Measurements from ENCODE around the gene TPST2. TPM values are rescaled to one million over a fixed set of nuclear protein-coding genes. Genes with fewer than 3 reads are reported as not detected.

Gene TPST2
- total and polyA plus RNA-seq, 9 of the 15 experiments (the other 6 are each of a cell fraction or from before 2014, with no cell fraction given), result 14.2 to 123 (median 60.1) TPM

GRCh38 chr22:26489447-26490036, 100.4 kb downstream of the TPST2 start (continued):
- no peak for TF ChIP-seq SP1 (CRISPR knock-in tag; IDR thresholded peaks at IDR 0.05)

- DNase-seq (ENCODE audit: extremely low read depth in 1 of 4, low spot score in 3 of 4), result no peak
- FAIRE-seq, result no peak
- no peak overlapping the region for H3K27ac ChIP-seq (ENCODE audit: extremely low read depth, low read depth, low read length)
- ChIA-PET POLR2A (no interaction called here), CTCF (ENCODE audit: low intra/inter-chr PET ratio) (no interaction called here)
- no peaks in the 10 kb centered on the region for H3K9me1 ChIP-seq (ENCODE audit: control insufficient read depth, insufficient read depth, low read length)
- H3K4me3 ChIP-seq, result no peak overlapping the region
- no peaks in the 10 kb centered on the region for H3K27me3 ChIP-seq (ENCODE audit: control insufficient read depth in 2 of 2, insufficient read depth in 2 of 2, low read length in 2 of 2)
- WGBS (ENCODE audit: insufficient coverage, low coverage, missing lambda C conversion rate), result 60% methylated on average over 3 of the region's 3 CpGs
- peaks cover 73% of the 10 kb centered on the region for H3K36me3 ChIP-seq (ENCODE audit: control insufficient read depth, insufficient read depth, low read length)
- intact Hi-C loops (cut with micrococcal nuclease), result loop anchor here (10.0 kb wide), 1 partner anchor 97 kb away; no protein-coding TSS in a partner anchor
- no peaks in the 10 kb centered on the region for H3K9me3 ChIP-seq (replicated peaks; ENCODE audit: control insufficient read depth, insufficient read depth, low read depth, low read length)
- in situ Hi-C loops (cut with MboI), result no loop called here
- no peak overlapping the region for H3K9ac ChIP-seq (ENCODE audit: insufficient read depth in 1 of 2, low read depth in 2 of 2, low read length in 2 of 2)
- no peak overlapping the region for H2AFZ ChIP-seq (ENCODE audit: low read depth, low read length)
- TF ChIP-seq GTF2E2 (tag; IDR thresholded peaks at IDR 0.05), result no peak
- TF ChIP-seq NFIC (IDR thresholded peaks at IDR 0.05), result peak; percentile 35
- peaks cover 13 to 20% of the 10 kb centered on the region in 2 experiments; a peak in 4 of 5 replicates for H3K4me1 ChIP-seq (replicated peaks in 1 of 2; ENCODE audit: control insufficient read depth in 2 of 2, insufficient read depth in 2 of 2, low read length in 2 of 2)
- no TSS peak for BruUV-seq (replicated peaks)
- no peak overlapping the region for H3K4me2 ChIP-seq (ENCODE audit: insufficient read depth, low read length)
- ATAC-seq, result no peak
- no peaks in the 10 kb centered on the region for H4K20me1 ChIP-seq (replicated peaks; ENCODE audit: control insufficient read depth, insufficient read depth, low read length)
- H3K79me2 ChIP-seq (ENCODE audit: control insufficient read depth, insufficient read depth, low read length), result peaks cover 56% of the 10 kb centered on the region
Observed at GRCh38 chr22:26487996-26488395, 101.9 kb downstream of the TPST2 start.

GRCh38 chr22:26486394-26486793, 103.5 kb downstream of the TPST2 start:
- ATAC-seq, result no peak
- peaks cover 62% of the 10 kb centered on the region for H3K36me3 ChIP-seq (ENCODE audit: control insufficient read depth, insufficient read depth, low read length)
- no TSS peak for BruUV-seq (replicated peaks)
- TF ChIP-seq ATF3 (IDR thresholded peaks at IDR 0.05) (peak; percentile 84), ATF3 (CRISPR knock-in tag; conservative IDR thresholded peaks at IDR 0.05) (no peak), ATF7 (IDR thresholded peaks at IDR 0.05) (0 out of 2 replicates have a peak, but pooled peaks have one; percentile 25), CEBPG (CRISPR knock-in tag; IDR thresholded peaks at IDR 0.05) (peak; percentile 49; the same call in 1 of the 2 replicates), CEBPG (tag; conservative IDR thresholded peaks at IDR 0.05 in 1 of 2, IDR thresholded peaks at IDR 0.05 in 1 of 2) (peak; percentile 39 to 67; a peak in 3 of 4 replicates), HEY1 (CRISPR knock-in tag; IDR thresholded peaks at IDR 0.05; ENCODE audit: borderline replicate concordance) (no peak), CEBPB (tag; IDR thresholded peaks at IDR 0.05) (peak; percentile 56), HLTF (IDR thresholded peaks at IDR 0.05) (no peak)
- TF ChIP-seq, protein P1, sequence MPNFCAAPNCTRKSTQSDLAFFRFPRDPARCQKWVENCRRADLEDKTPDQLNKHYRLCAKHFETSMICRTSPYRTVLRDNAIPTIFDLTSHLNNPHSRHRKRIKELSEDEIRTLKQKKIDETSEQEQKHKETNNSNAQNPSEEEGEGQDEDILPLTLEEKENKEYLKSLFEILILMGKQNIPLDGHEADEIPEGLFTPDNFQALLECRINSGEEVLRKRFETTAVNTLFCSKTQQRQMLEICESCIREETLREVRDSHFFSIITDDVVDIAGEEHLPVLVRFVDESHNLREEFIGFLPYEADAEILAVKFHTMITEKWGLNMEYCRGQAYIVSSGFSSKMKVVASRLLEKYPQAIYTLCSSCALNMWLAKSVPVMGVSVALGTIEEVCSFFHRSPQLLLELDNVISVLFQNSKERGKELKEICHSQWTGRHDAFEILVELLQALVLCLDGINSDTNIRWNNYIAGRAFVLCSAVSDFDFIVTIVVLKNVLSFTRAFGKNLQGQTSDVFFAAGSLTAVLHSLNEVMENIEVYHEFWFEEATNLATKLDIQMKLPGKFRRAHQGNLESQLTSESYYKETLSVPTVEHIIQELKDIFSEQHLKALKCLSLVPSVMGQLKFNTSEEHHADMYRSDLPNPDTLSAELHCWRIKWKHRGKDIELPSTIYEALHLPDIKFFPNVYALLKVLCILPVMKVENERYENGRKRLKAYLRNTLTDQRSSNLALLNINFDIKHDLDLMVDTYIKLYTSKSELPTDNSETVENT (CRISPR knock-in tag; IDR thresholded peaks at IDR 0.05), result no peak

More at GRCh38 chr22:26486394-26486793, 103.5 kb downstream of the TPST2 start:
- no peak overlapping the region for H3K27ac ChIP-seq (ENCODE audit: extremely low read depth, low read depth, low read length)
- no peaks in the 10 kb centered on the region for H3K9me1 ChIP-seq (ENCODE audit: control insufficient read depth, insufficient read depth, low read length)
- FAIRE-seq, result no peak
- no peaks in the 10 kb centered on the region for H4K20me1 ChIP-seq (replicated peaks; ENCODE audit: control insufficient read depth, insufficient read depth, low read length)
- H3K4me3 ChIP-seq, result no peak overlapping the region
- POLR2A ChIA-PET, result no interaction called here
- no peak for DNase-seq (ENCODE audit: extremely low read depth in 1 of 4, low spot score in 3 of 4)
- CTCF ChIA-PET (ENCODE audit: low intra/inter-chr PET ratio), result no interaction called here
- H2AFZ ChIP-seq (ENCODE audit: low read depth, low read length), result no peak overlapping the region
- peaks cover 61% of the 10 kb centered on the region for H3K79me2 ChIP-seq (ENCODE audit: control insufficient read depth, insufficient read depth, low read length)
- H3K4me2 ChIP-seq (ENCODE audit: insufficient read depth, low read length), result no peak overlapping the region
- WGBS (ENCODE audit: insufficient coverage, low coverage, missing lambda C conversion rate), result 56% methylated on average over 5 of the region's 5 CpGs
- no peaks in the 10 kb centered on the region for H3K27me3 ChIP-seq (ENCODE audit: control insufficient read depth in 2 of 2, insufficient read depth in 2 of 2, low read length in 2 of 2)
- H3K4me1 ChIP-seq (replicated peaks in 1 of 2; ENCODE audit: control insufficient read depth in 2 of 2, insufficient read depth in 2 of 2, low read length in 2 of 2), result peaks cover 6 to 27% of the 10 kb centered on the region in 2 experiments; a peak in 3 of 5 replicates
- H3K9ac ChIP-seq (ENCODE audit: insufficient read depth in 1 of 2, low read depth in 2 of 2, low read length in 2 of 2), result no peak overlapping the region
- intact Hi-C loops (cut with micrococcal nuclease), result loop anchor here (10.0 kb wide), 1 partner anchor 98 kb away; no protein-coding TSS in a partner anchor
- no peaks in the 10 kb centered on the region for H3K9me3 ChIP-seq (replicated peaks; ENCODE audit: control insufficient read depth, insufficient read depth, low read depth, low read length)
- in situ Hi-C loops (cut with MboI), result no loop called here
